ENCODE data around the gene TGFBR3.

Gene TGFBR3

GRCh38 chr1:91876040-91876470, 9.9 kb downstream of the TGFBR3 start:
- TF ChIP-seq CTCF (IDR thresholded peaks at IDR 0.05; ENCODE audit: low read depth, low read length, missing control alignments) = no peak
- DNase-seq (ENCODE audit: extremely low read depth, low read depth) = no peak

GRCh38 chr1:91874167-91874566, 11.8 kb downstream of the TGFBR3 start:
- no peak for DNase-seq (ENCODE audit: extremely low read depth, low read depth)
- no peak overlapping the region for H3K4me3 ChIP-seq (replicated peaks; ENCODE audit: low read depth, low read length)
- no peak for TF ChIP-seq CTCF (IDR thresholded peaks at IDR 0.05; ENCODE audit: low read depth, low read length, missing control alignments)

More at GRCh38 chr1:91876040-91876470, 9.9 kb downstream of the TGFBR3 start:
- no peak overlapping the region for H3K4me3 ChIP-seq (replicated peaks; ENCODE audit: low read depth, low read length)

GRCh38 chr1:91872559-91873081, 13.3 kb downstream of the TGFBR3 start:
- no peak overlapping the region for H3K4me3 ChIP-seq (replicated peaks; ENCODE audit: low read depth, low read length)
- no peak for DNase-seq (ENCODE audit: extremely low read depth, low read depth)
- no peak for TF ChIP-seq CTCF (IDR thresholded peaks at IDR 0.05; ENCODE audit: low read depth, low read length, missing control alignments)

GRCh38 chr1:91872000-91872399, 14.0 kb downstream of the TGFBR3 start:
- TF ChIP-seq CTCF (IDR thresholded peaks at IDR 0.05; ENCODE audit: low read depth, low read length, missing control alignments) = no peak
- no peak overlapping the region for H3K4me3 ChIP-seq (replicated peaks; ENCODE audit: low read depth, low read length)

GRCh38 chr1:91870322-91870721, 15.6 kb downstream of the TGFBR3 start:
- DNase-seq (ENCODE audit: extremely low read depth, low read depth) = no peak
- no peak overlapping the region for H3K4me3 ChIP-seq (replicated peaks; ENCODE audit: low read depth, low read length)
- TF ChIP-seq CTCF (IDR thresholded peaks at IDR 0.05; ENCODE audit: low read depth, low read length, missing control alignments) = no peak

More at GRCh38 chr1:91872000-91872399, 14.0 kb downstream of the TGFBR3 start:
- DNase-seq (ENCODE audit: extremely low read depth, low read depth) = no peak

- no peak for TF ChIP-seq CTCF (IDR thresholded peaks at IDR 0.05; ENCODE audit: low read depth, low read length, missing control alignments)
- DNase-seq (ENCODE audit: extremely low read depth, low read depth) = no peak
- no peak overlapping the region for H3K4me3 ChIP-seq (replicated peaks; ENCODE audit: low read depth, low read length)
These were observed 19.5 kb downstream of the TGFBR3 start for GRCh38 chr1:91866425-91866824.
